Lower leg skin (tissue), 4 donors: ENCODE data around the gene MVB12B. TPM values are rescaled to one million over a fixed set of nuclear protein-coding genes. Genes with fewer than 3 reads are reported as not detected.

ENCODE experiments used
- DNase-seq, 2 donors: peaks; one replicate each; pipeline ENCODE4 v3.0.0-alpha.2; 2019; ENCODE audit warnings: low spot score in 2 of 2
- H3K4me3 ChIP-seq: fragments of 200-600 bp; sonication (generic); 2 replicates; pipeline ENCODE4 v1.5.1; 2017; ENCODE audit warnings: mild to moderate bottlenecking, low read depth; ENCODE audit not compliant: poor library complexity, severe bottlenecking
- POLR2A ChIP-seq, 2 donors: fragments of 450-650 bp; IDR thresholded peaks; one replicate each; pipeline ENCODE4 v1.6.1; 2016 to 2017; ENCODE audit warnings: antibody characterized with exemption in 2 of 2, mild to moderate bottlenecking in 1 of 2, moderate library complexity in 1 of 2
- WGBS, 2 donors: methylation state at CpG; one replicate each; pipeline ENCODE4 v1.1.5; 2018; 5-methylcytosine and 5-hydroxymethylcytosine counted together
- intact Hi-C: fragments of 100-400 bp; cut with DNase I; formaldehyde crosslinking; loops from one replicate; pipeline ENCODE4 v1.15.0; 2023; ENCODE audit warnings: low total_unique reads
- total RNA-seq, 4 donors: library from RNA; depleted of rRNA; stranded (reverse); fragments of >200 nt; gene quantifications; one replicate each; pipeline ENCODE4 v1.1.0, GENCODE V29; 2016
- TF ChIP-seq, protein P1 (sequence below), 3 donors: fragments of 450-650 bp; IDR thresholded peaks; one replicate each; pipeline ENCODE4 v1.5.1; 2016; ENCODE audit warnings: antibody characterized with exemption in 3 of 3, mild to moderate bottlenecking in 3 of 3, moderate library complexity in 2 of 3

Gene MVB12B
- total RNA-seq, 4 donors from 2014 or later = 8.6 to 12.5 (median 10.9) TPM

DNA sequence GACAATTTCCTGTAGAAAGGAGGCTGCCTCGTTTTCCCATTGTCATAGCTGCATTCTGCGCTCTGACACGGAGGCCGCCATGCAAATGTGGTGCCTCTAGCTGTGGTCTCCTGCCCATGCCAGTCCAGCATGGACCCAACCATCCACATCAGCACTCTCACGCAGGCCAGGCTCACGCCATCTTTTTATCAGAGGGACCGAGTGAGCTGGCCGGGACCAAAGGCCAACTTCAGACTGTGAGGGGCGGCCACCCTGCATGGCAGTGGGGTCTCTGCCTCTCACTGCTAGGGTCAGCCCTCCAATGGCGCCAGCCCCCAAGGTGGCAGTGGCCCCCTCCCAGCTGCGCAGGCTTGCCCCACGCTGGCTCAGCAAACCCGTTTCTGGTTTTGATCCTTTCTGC, 155.2 kb downstream of the MVB12B start:
- 94 to 96% methylated on average over 12 to 13 of the region's 13 CpGs for WGBS, 2 donors
- TF ChIP-seq POLR2A (IDR thresholded peaks at IDR 0.05) = no peak
- TF ChIP-seq, protein P1, sequence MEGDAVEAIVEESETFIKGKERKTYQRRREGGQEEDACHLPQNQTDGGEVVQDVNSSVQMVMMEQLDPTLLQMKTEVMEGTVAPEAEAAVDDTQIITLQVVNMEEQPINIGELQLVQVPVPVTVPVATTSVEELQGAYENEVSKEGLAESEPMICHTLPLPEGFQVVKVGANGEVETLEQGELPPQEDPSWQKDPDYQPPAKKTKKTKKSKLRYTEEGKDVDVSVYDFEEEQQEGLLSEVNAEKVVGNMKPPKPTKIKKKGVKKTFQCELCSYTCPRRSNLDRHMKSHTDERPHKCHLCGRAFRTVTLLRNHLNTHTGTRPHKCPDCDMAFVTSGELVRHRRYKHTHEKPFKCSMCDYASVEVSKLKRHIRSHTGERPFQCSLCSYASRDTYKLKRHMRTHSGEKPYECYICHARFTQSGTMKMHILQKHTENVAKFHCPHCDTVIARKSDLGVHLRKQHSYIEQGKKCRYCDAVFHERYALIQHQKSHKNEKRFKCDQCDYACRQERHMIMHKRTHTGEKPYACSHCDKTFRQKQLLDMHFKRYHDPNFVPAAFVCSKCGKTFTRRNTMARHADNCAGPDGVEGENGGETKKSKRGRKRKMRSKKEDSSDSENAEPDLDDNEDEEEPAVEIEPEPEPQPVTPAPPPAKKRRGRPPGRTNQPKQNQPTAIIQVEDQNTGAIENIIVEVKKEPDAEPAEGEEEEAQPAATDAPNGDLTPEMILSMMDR (IDR thresholded peaks at IDR 0.05) = no peak
- DNase-seq = no peak
- H3K4me3 ChIP-seq = no peak overlapping the region
- intact Hi-C loops = loop anchor here (5.0 kb wide), 1 partner anchor 180 kb away; no protein-coding TSS in a partner anchor

DNA sequence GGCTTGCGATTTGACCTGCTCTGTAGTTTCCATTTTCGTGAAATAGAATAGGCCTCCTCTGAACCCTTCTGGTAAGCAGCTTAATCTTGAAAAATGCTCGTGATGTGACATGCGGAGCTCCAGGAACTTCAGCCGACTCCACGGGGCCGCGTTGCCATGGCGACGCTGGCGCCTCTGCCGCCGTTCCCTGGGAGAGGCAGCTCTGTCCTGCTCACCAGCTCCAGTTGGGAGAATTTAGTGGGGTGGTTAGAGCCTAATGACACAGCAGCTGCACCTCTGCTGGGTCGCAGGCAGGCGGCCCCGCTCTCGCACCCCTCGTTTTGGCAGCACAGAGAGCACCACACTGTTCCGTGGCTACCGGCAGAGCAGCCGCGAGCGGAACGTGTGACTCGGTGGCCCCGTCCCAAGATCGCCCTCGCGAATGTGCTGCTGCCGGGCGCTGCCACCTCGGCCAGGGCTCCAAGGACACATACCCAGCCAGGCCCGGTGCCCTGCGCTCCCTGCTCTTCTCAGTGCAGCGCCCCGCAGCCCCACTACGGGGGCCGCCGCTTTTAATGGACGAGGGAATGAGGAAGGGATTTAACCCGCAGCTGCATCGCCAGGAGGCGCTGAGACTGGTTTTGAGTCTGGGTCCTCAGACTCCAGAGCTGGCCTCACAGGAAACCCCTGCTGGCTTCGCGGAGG, 155.9 kb downstream of the MVB12B start:
- no peak overlapping the region for H3K4me3 ChIP-seq
- WGBS, 2 donors = 73 to 76% methylated on average over 32 to 43 of the region's 45 CpGs
- intact Hi-C loops = loop anchor here (5.0 kb wide), 1 partner anchor 180 kb away; no protein-coding TSS in a partner anchor
- DNase-seq = no peak
- TF ChIP-seq, protein P1 (IDR thresholded peaks at IDR 0.05) = no peak
- TF ChIP-seq POLR2A (IDR thresholded peaks at IDR 0.05) = no peak

DNA sequence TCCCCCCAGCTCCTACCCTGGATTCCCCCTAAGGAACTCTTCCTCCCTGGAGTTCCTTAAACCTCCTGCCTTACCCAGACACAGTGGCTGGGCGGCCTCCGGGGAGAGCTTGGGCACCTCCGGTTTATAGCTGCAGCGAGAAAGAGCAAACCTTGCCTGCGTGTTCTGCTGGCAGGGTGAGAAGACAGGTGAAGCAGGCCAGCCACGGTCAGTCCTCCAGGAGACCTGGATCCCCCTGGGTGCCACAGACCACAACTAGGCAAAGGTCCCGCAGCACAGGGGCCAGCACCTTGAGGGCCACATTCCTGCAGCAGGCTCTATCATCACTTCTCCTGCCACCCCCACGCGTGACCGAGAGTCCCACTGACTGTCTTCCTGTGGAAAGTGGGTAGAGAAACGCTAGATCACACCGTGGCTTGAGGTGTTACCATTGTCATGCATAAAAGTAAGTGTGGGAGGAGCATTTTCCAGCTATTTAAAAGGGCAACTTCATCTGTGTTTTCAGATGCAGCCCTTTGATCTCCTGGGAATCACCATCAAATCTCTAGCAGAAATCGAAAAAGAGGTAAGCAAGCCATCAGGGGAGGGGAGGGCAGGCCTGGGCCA, 156.9 kb downstream of the MVB12B start:
- DNase-seq = no peak
- no peak overlapping the region for H3K4me3 ChIP-seq
- TF ChIP-seq, protein P1 (IDR thresholded peaks at IDR 0.05) = no peak
- WGBS, 2 donors = 82 to 92% methylated on average over 13 of the region's 13 CpGs
- intact Hi-C loops = loop anchor here (5.0 kb wide), 1 partner anchor 181 kb away; no protein-coding TSS in a partner anchor

DNA sequence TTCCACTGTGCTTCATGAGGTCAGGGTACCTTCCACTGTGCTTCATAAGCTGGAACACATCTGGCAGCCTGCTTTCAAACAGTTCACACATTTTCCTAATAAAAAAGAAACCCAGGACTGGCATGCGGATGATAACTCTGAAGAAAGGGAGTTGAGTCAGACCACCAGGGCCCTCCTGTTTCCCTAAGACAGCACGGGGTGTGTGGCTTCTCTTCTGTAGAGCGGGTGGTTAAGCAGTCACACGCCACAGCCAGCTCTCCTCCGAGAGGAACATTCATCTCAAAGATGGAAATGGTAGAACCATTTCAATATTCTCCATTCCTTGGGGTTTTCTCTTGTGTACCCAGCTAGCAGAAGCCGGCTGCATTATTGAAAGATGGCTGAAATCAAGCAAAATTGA, 159.0 kb downstream of the MVB12B start:
- no peak for TF ChIP-seq POLR2A (IDR thresholded peaks at IDR 0.05)
- TF ChIP-seq, protein P1 (IDR thresholded peaks at IDR 0.05) = no peak
- DNase-seq = no peak
- WGBS, 2 donors = 87 to 93% methylated on average over 6 of the region's 6 CpGs
- intact Hi-C loops = no loop called here
- no peak overlapping the region for H3K4me3 ChIP-seq

DNA sequence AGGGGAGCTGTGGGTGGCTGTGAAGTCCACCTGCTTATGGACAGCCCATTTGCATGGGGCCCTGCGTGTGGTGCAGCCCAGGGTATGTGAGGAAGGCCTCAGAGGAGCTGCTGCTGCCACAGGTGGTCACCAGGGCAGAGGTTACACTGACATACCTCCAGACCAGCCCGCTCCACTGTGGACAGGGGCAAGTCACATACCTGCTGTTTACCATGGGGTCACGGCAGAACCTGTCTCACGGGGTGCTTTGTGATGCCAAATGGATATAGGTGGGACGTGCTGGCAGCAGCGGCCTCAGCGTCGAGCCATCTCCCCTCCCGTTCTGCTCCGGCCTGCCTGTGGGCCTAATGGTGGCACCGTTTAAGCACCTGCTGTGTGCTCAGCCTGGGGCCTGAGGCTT, 159.6 kb downstream of the MVB12B start:
- H3K4me3 ChIP-seq = no peak overlapping the region
- 95 to 96% methylated on average over 11 of the region's 11 CpGs for WGBS, 2 donors
- DNase-seq = no peak
- TF ChIP-seq, protein P1 (IDR thresholded peaks at IDR 0.05) = no peak
- intact Hi-C loops = no loop called here
